ENCODE data around the gene CXCR1. TPM values are rescaled to one million over a fixed set of nuclear protein-coding genes. Genes with fewer than 3 reads are reported as not detected.

The CXCR1 gene
- total RNA-seq, 1 experiment from 2014 or later: not detected

- Histone ChIP-seq H3K9me3 (ENCODE audit: low read depth, low read length, poor library complexity, severe bottlenecking) (no peaks in the 10 kb centered on the region), H3K27ac (ENCODE audit: low read depth, low read length, poor library complexity, severe bottlenecking) (no peak overlapping the region), H3K27me3 (replicated peaks; ENCODE audit: insufficient read depth, low read depth, low read length, poor library complexity) (peaks cover 7% of the 10 kb centered on the region), H3K4me3 (ENCODE audit: low read depth, low read length, poor library complexity, severe bottlenecking) (no peak overlapping the region), H3K4me1 (ENCODE audit: insufficient read depth, low read length, poor library complexity, severe bottlenecking) (no peaks in the 10 kb centered on the region), H3K36me3 (ENCODE audit: insufficient read depth, low read length, poor library complexity, severe bottlenecking) (no peaks in the 10 kb centered on the region)
- DNase-seq (ENCODE audit: low spot score): peak; percentile 74
- POLR2A ChIA-PET (ENCODE audit: low non-redundant PET): interaction anchor here (0.6 kb wide), 1 partner anchor 64 kb away, joined by 3 read pairs; no protein-coding TSS in a partner anchor
- CTCF ChIA-PET: no interaction called here
- intact Hi-C loops (cut with micrococcal nuclease; ENCODE audit: unreplicated experiment): loop anchor here (10.0 kb wide), 1 partner anchor 1594 kb away; no protein-coding TSS in a partner anchor
- TF ChIP-seq EZH2 (IDR thresholded peaks at IDR 0.05; ENCODE audit: borderline replicate concordance, low read depth, low read length, poor library complexity, severe bottlenecking) (no peak), CTCF (conservative IDR thresholded peaks at IDR 0.05; ENCODE audit: low read depth, low read length) (peak; percentile 88)
- no TSS peak for BruUV-seq (replicated peaks)
Measured at GRCh38 chr2:218168635-218169462, 2.1 kb upstream of the CXCR1 start.

- no TSS peak for BruUV-seq (replicated peaks)
- ChIA-PET CTCF (no interaction called here), POLR2A (ENCODE audit: low non-redundant PET) (interaction anchor here (0.6 kb wide), 1 partner anchor 65 kb away, joined by 3 read pairs; no protein-coding TSS in a partner anchor)
- H3K27me3 ChIP-seq (replicated peaks; ENCODE audit: insufficient read depth, low read depth, low read length, poor library complexity): peaks cover 7% of the 10 kb centered on the region
- no peak for DNase-seq (ENCODE audit: low spot score)
- no peak overlapping the region for H3K27ac ChIP-seq (ENCODE audit: low read depth, low read length, poor library complexity, severe bottlenecking)
- H3K4me3 ChIP-seq (ENCODE audit: low read depth, low read length, poor library complexity, severe bottlenecking): no peak overlapping the region
- H3K9me3 ChIP-seq (ENCODE audit: low read depth, low read length, poor library complexity, severe bottlenecking): no peaks in the 10 kb centered on the region
- intact Hi-C loops (cut with micrococcal nuclease; ENCODE audit: unreplicated experiment): loop anchor here (10.0 kb wide), 1 partner anchor 1593 kb away; no protein-coding TSS in a partner anchor
- no peaks in the 10 kb centered on the region for H3K36me3 ChIP-seq (ENCODE audit: insufficient read depth, low read length, poor library complexity, severe bottlenecking)
- TF ChIP-seq CTCF (conservative IDR thresholded peaks at IDR 0.05; ENCODE audit: low read depth, low read length) (no peak), EZH2 (IDR thresholded peaks at IDR 0.05; ENCODE audit: borderline replicate concordance, low read depth, low read length, poor library complexity, severe bottlenecking) (no peak)
- no peaks in the 10 kb centered on the region for H3K4me1 ChIP-seq (ENCODE audit: insufficient read depth, low read length, poor library complexity, severe bottlenecking)
Measured at GRCh38 chr2:218168016-218168415, 1.3 kb upstream of the CXCR1 start.

- no peaks in the 10 kb centered on the region for H3K4me1 ChIP-seq (ENCODE audit: insufficient read depth, low read length, poor library complexity, severe bottlenecking)
- no peak for TF ChIP-seq CTCF (conservative IDR thresholded peaks at IDR 0.05; ENCODE audit: low read depth, low read length)
- H3K4me3 ChIP-seq (ENCODE audit: low read depth, low read length, poor library complexity, severe bottlenecking): no peak overlapping the region
- no TSS peak for BruUV-seq (replicated peaks)
- no peak overlapping the region for H3K27ac ChIP-seq (ENCODE audit: low read depth, low read length, poor library complexity, severe bottlenecking)
- ChIA-PET CTCF (no interaction called here), POLR2A (ENCODE audit: low non-redundant PET) (no interaction called here)
- H3K9me3 ChIP-seq (ENCODE audit: low read depth, low read length, poor library complexity, severe bottlenecking): no peaks in the 10 kb centered on the region
- no peak for DNase-seq (ENCODE audit: low spot score)
- intact Hi-C loops (cut with micrococcal nuclease; ENCODE audit: unreplicated experiment): loop anchor here (10.0 kb wide), 1 partner anchor 1588 kb away; no protein-coding TSS in a partner anchor
- no peaks in the 10 kb centered on the region for H3K36me3 ChIP-seq (ENCODE audit: insufficient read depth, low read length, poor library complexity, severe bottlenecking)
- peaks cover 43% of the 10 kb centered on the region for H3K27me3 ChIP-seq (replicated peaks; ENCODE audit: insufficient read depth, low read depth, low read length, poor library complexity)
Measured at GRCh38 chr2:218162814-218163213, 3.9 kb downstream of the CXCR1 start.
